ENCODE measurements around the gene BAIAP3. TPM values are rescaled to one million over a fixed set of nuclear protein-coding genes. Genes with fewer than 3 reads are reported as not detected.

BAIAP3 gene
- total RNA-seq, 4 donors from 2014 or later = 0.05 to 4.4 (median 2.5) TPM

DNA sequence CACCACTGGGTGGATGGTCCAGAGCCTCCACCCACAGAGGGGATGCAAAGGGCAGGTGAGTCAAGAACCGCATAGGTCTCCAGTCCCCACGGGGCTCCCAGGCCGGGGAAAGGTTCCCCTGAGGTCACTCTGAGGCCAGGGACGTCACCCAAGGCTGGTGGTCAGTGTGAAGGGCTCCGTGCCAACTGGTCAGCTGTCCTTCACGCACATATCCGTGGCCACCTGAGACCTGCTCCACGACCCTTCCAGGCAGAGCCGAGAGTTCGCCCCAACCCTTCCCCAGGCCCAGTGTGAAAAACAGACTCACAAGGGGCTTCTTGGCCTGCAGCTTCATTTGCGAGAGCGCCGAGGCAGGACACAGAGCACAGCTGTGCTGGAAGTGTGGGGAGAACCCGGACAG lies 15.5 kb downstream of the BAIAP3 start:
- ATAC-seq = no peak
- Histone ChIP-seq H3K27me3 (no peaks in the 10 kb centered on the region), H3K9me3 (no peaks in the 10 kb centered on the region), H3K4me3 (no peak overlapping the region), H3K4me1 (peaks cover 21 to 29% of the 10 kb centered on the region in 2 donors), H3K36me3 (peaks cover 0 to 19% of the 10 kb centered on the region in 2 donors), H3K27ac (no peak overlapping the region)
- TF ChIP-seq POLR2A (IDR thresholded peaks at IDR 0.05) = no peak
- in situ Hi-C loops (cut with MboI; ENCODE audit: low sequenced_read_pairs in 4 of 4) (no loop called here), intact Hi-C loops (cut with DNase I; ENCODE audit: low total_unique reads) (no loop called here)
- DNase-seq = no peak

DNA sequence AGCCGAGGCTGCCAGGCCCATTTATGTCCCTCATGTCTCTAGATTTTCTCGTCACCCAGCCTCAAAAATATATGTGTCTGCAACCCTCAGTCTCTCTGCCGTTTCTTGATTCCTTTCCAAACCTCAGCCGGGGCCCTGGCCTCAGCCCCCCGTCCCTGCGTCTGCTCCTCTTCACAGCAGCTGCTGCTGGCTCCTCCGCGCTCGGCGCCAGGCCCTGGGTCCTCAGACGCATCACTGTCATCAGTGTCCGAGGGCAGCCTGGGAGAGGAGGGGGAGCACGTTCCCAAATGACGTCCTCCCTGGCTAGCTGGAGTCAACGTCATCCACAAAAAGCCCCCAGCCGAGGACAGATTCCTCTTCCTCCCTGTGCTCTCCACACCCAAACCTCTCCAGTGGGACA lies 15.9 kb downstream of the BAIAP3 start:
- in situ Hi-C loops (cut with MboI; ENCODE audit: low sequenced_read_pairs in 4 of 4) (no loop called here), intact Hi-C loops (cut with DNase I; ENCODE audit: low total_unique reads) (no loop called here)
- no peak overlapping the region for H3K4me3 ChIP-seq
- TF ChIP-seq, protein P1, sequence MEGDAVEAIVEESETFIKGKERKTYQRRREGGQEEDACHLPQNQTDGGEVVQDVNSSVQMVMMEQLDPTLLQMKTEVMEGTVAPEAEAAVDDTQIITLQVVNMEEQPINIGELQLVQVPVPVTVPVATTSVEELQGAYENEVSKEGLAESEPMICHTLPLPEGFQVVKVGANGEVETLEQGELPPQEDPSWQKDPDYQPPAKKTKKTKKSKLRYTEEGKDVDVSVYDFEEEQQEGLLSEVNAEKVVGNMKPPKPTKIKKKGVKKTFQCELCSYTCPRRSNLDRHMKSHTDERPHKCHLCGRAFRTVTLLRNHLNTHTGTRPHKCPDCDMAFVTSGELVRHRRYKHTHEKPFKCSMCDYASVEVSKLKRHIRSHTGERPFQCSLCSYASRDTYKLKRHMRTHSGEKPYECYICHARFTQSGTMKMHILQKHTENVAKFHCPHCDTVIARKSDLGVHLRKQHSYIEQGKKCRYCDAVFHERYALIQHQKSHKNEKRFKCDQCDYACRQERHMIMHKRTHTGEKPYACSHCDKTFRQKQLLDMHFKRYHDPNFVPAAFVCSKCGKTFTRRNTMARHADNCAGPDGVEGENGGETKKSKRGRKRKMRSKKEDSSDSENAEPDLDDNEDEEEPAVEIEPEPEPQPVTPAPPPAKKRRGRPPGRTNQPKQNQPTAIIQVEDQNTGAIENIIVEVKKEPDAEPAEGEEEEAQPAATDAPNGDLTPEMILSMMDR (IDR thresholded peaks at IDR 0.05 in 4 of 5, conservative IDR thresholded peaks at IDR 0.05 in 1 of 5) = no peak
- no peak for TF ChIP-seq POLR2A (IDR thresholded peaks at IDR 0.05)
- no peak for ATAC-seq
- H3K9me3 ChIP-seq = no peaks in the 10 kb centered on the region
- no peak for DNase-seq
- peaks cover 21 to 32% of the 10 kb centered on the region in 2 donors for H3K4me1 ChIP-seq
- no peaks in the 10 kb centered on the region for H3K27me3 ChIP-seq
- peaks cover 0 to 19% of the 10 kb centered on the region in 2 donors for H3K36me3 ChIP-seq
- H3K27ac ChIP-seq = no peak overlapping the region

DNA sequence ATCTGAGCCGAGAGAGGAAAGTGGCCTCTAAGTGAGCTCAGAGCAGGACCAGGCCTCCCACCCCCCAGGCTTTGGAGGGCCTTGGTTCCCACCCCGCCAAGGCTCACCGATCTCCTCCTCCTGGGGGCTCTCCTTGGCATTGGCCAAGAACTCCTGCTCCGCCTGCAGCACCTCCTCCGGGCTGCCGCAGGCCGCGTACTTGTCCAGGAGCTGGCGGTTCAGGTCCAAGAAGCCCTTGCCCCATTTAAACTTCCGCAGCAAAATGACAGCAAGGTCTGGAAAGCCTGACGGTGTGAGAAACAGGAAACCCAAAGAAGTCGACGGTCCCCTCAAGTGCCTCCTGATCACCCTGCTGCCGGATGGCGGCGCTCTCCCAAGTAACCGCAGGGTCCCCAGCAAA lies 16.5 kb downstream of the BAIAP3 start:
- in situ Hi-C loops (cut with MboI; ENCODE audit: low sequenced_read_pairs in 4 of 4) = no loop called here
- intact Hi-C loops (cut with DNase I; ENCODE audit: low total_unique reads) = loop anchor here (2.0 kb wide), 1 partner anchor 41 kb away; the partner anchor contains the start of gene UBE2I
- no peak overlapping the region for H3K27ac ChIP-seq
- H3K4me1 ChIP-seq = peaks cover 21 to 32% of the 10 kb centered on the region in 2 donors
- TF ChIP-seq, protein P1 (IDR thresholded peaks at IDR 0.05 in 4 of 5, conservative IDR thresholded peaks at IDR 0.05 in 1 of 5) = no peak
- no peak for TF ChIP-seq POLR2A (IDR thresholded peaks at IDR 0.05)
- DNase-seq (no peak), ATAC-seq (no peak)
- peaks cover 0 to 19% of the 10 kb centered on the region in 2 donors for H3K36me3 ChIP-seq
- no peaks in the 10 kb centered on the region for H3K27me3 ChIP-seq
- no peaks in the 10 kb centered on the region for H3K9me3 ChIP-seq
- H3K4me3 ChIP-seq = no peak overlapping the region

DNA sequence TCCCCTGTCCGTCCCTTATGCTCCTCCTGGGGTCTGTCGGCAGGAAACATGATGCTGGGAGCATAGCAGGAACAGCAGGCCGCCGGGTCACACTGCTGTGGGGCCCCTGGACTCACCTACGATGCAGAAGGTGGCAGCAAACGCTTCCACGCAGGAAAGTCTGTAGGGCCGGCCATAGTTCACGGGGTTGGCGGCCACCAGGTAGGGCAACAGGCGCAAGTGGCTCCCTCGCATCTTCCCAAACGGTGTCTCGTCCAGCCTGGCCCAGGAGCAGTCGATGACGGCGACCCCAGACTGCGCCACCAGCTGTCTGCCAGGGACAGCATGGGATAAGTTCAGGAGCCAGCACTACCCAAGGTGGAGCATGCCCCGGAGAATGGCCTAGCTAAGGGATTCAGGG lies 17.2 kb downstream of the BAIAP3 start:
- intact Hi-C loops (cut with DNase I; ENCODE audit: low total_unique reads) = loop anchor here (2.0 kb wide), 1 partner anchor 42 kb away; the partner anchor contains the start of gene UBE2I
- no peak overlapping the region for H3K27ac ChIP-seq
- ATAC-seq = no peak
- in situ Hi-C loops (cut with MboI; ENCODE audit: low sequenced_read_pairs in 4 of 4) = no loop called here
- no peaks in the 10 kb centered on the region for H3K27me3 ChIP-seq
- no peak for DNase-seq
- no peaks in the 10 kb centered on the region for H3K9me3 ChIP-seq
- TF ChIP-seq POLR2A (IDR thresholded peaks at IDR 0.05) = no peak
- TF ChIP-seq, protein P1 (IDR thresholded peaks at IDR 0.05 in 4 of 5, conservative IDR thresholded peaks at IDR 0.05 in 1 of 5) = no peak
- H3K4me3 ChIP-seq = peak overlapping the region; percentile 76 to 98 (median 86)
- H3K4me1 ChIP-seq = peaks cover 21 to 38% of the 10 kb centered on the region in 2 donors
- H3K36me3 ChIP-seq = peaks cover 0 to 19% of the 10 kb centered on the region in 2 donors

DNA sequence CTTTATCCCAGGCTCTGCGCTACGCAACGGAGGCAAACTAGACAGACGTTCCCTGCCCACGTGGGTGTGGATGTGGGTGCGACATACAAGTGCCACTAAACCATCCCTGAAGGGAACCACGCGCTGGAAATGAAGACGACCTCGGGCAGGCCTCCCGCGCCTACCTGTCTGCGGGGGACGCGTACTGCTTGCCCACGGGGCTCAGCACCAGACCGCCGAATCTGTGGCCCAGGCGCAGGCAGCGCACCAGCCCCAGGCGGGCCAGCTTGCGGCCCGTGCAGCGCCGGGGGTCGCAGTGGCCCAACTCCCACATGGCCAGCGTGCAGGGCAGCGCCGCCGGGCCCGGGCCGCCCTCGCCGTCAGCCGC lies 17.8 kb downstream of the BAIAP3 start:
- H3K9me3 ChIP-seq = no peaks in the 10 kb centered on the region
- ATAC-seq = no peak
- peak overlapping the region; percentile 44 to 84 (median 60) for H3K27ac ChIP-seq
- peak overlapping the region; percentile 76 to 98 (median 86) for H3K4me3 ChIP-seq
- in situ Hi-C loops (cut with MboI; ENCODE audit: low sequenced_read_pairs in 4 of 4) (no loop called here), intact Hi-C loops (cut with DNase I; ENCODE audit: low total_unique reads) (loop anchor here (2.0 kb wide), 1 partner anchor 42 kb away; the partner anchor contains the start of gene UBE2I)
- no peaks in the 10 kb centered on the region for H3K27me3 ChIP-seq
- H3K36me3 ChIP-seq = peaks cover 0 to 19% of the 10 kb centered on the region in 2 donors
- peaks cover 21 to 43% of the 10 kb centered on the region in 2 donors for H3K4me1 ChIP-seq
- DNase-seq = no peak
- TF ChIP-seq POLR2A (IDR thresholded peaks at IDR 0.05) = no peak
- TF ChIP-seq, protein P1 (IDR thresholded peaks at IDR 0.05 in 4 of 5, conservative IDR thresholded peaks at IDR 0.05 in 1 of 5) = no peak
